NCI-H187 treated with DMSO at 0.1 percent for 48 hours (cell line): ENCODE data around the gene MAD1L1.

Experiments used
- DNase-seq: peaks from one replicate; lab custom pipeline; 2025; lab: John Stamatoyannopoulos, UW

Gene MAD1L1

GRCh38 chr7:1911571-1911970 lies 321.2 kb downstream of the MAD1L1 start:
- no peak for DNase-seq

DNA sequence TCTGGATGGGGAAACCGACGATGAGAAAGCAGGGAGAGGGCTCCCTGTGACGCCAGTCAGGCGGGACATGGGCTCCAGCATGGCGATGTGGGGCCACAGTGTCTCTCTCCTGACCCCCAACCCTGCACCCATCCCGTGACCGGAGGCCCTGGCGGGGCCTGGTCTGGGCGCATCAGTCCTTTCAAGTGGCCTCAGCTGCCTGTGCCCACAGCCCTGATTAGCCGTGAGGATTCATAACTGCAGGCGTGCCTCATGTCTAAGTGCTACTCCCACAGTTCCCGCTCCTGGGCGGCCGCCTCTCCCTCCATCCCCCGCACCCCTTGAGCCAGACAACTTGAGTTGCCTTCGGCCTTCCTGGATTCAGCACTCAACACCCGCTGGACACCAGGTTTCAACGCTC lies 321.9 kb downstream of the MAD1L1 start:
- DNase-seq: no peak

GRCh38 chr7:1910081-1910685 lies 322.6 kb downstream of the MAD1L1 start:
- no peak for DNase-seq

DNA sequence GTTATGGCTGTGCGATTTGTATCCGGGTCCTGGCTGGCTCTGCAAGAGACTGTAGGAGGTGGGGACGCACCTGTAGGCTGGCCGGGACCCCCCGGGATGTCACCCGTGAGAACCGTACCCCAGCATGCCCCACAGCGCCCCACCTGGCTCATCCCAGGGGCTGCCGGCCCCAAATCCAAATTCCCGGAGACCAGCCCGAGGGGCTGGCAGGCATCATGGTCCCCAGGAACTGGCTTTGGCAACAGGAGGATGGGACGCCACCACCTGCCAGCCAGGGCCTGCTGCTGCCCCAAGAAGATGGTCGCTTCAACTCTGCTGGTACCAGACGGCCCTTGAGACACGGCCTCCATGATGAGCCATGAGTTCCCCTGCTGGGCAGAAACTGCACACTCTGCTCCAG lies 323.3 kb downstream of the MAD1L1 start:
- DNase-seq: no peak

DNA sequence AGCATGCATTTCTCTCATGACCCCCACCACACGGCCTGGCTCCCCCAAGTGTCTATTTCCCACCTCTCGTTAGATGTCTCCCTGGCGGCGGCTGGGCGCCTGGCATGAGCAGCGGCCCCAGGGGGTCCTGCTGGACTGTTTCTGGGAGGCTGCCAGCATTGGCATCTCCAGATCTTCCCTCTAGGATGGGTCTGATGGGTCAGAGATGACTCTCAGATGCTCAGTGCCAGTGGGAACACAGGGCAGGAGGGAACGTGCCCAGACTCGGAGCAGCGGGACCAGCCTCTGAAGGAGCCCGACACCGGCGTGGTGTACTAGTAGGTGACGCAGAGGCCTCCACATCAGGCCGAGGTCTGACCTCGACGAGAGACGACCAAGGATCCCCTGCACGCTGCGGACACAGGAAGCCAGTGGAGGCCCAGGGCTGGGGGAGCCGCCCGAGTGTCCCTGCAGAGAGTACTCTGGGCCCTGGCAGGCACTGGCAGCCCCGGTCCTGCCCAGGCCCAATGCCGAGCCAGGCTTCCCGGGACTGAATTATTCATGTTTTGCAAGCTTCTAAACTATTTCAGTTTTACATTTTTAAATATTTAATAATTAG lies 323.8 kb downstream of the MAD1L1 start:
- DNase-seq: no peak

- no peak for DNase-seq
Observed at GRCh38 chr7:1907751-1908365, 324.9 kb downstream of the MAD1L1 start.

DNA sequence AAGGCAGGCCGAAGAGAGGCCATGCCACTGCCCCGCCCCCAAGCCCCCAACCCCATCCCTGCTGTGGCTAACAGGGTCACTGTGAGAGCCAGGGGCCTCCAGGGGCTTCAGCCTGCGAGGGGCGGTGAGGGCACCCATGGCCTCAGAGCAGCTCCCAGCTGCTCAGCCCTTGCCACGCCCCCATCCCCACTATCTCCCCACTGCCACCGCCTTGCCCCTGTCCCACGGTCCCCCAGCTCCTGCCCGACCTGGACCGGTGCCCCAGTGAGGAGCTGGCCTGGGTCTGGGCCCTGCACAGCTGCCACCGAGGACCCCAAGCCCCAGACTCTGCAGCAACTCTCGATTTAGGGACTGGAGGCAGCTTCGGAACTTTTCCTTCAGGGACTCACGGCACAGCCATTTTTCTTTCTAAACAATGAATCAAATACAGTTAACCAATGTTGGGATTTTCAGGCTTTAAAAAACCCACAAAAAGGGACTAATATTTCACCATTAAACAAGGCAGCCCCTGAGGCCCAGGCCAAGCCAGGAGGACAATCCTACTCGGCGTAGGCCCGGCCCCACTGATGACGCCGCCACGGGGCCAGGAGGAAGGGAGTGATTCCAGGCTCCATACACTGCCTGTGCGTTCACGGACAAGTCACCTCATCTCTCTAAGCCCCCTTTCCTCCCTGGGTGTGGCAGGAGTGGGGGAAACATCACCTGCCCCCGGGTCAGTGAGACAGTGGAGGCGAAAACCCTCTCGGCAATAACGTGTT lies 325.6 kb downstream of the MAD1L1 start:
- no peak for DNase-seq

DNA sequence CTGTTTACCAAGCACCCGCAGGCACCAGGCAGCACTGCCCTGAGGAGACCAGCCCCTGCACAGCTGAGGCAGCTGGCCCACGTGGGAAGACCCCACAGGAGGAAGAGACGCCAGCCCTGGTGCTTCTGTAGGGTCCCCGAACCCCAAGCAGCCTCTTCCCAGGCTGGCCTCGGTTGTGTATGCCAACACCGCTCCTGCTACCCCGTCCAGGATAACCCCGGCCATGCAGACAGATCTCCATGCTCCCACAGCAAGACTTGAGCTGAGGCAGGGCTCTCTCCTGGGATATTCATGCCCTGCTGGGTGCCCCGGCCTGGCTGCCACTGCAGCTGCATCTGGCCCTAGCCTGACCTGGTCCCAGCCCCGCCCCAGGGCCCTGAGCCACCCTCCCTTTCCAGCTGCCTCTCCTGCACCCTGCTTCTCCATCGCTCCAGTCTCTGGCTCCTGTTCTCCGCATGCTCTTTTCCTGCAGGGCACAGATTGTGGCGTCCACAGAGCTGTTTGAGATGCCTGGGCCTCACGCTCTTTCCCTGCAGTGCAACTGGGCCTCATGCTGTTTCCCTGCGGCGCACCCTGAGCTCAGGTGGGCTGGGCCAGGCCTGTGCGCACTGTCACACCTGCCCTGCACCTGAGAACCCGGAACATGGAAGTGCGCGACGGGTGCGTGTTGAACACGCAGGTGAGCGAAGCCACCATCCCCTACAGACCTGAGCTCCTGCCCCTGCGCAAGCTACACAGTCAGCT lies 326.5 kb downstream of the MAD1L1 start:
- DNase-seq: no peak

GRCh38 chr7:1902231-1902855 lies 330.4 kb downstream of the MAD1L1 start:
- peak; percentile 19 for DNase-seq

GRCh38 chr7:1901431-1902210 lies 331.1 kb downstream of the MAD1L1 start:
- no peak for DNase-seq

DNA sequence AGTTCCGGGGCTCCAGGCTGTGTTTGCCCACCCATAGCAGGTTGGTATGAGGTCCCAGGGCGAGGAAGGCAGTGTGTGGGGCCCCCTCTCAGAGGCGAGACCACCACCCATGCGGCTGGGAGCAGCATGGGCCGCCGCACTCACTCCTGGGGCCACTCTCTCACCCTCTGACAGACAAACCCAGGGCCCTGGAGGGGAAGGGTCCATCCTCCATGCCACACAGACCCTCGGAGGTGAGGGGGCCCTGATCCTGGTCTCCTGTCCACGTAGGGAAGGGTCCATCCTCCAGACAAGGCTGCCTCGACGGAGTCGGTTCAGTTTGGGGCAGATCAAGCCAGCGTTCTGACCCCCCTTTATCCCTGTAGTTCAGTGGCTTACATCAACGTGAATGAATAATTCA lies 331.9 kb downstream of the MAD1L1 start:
- DNase-seq: no peak

GRCh38 chr7:1899951-1900762 lies 332.6 kb downstream of the MAD1L1 start:
- no peak for DNase-seq

- no peak for DNase-seq
Observed at GRCh38 chr7:1899196-1899595, 333.5 kb downstream of the MAD1L1 start.

GRCh38 chr7:1898628-1899185 lies 334.0 kb downstream of the MAD1L1 start:
- DNase-seq: no peak

DNA sequence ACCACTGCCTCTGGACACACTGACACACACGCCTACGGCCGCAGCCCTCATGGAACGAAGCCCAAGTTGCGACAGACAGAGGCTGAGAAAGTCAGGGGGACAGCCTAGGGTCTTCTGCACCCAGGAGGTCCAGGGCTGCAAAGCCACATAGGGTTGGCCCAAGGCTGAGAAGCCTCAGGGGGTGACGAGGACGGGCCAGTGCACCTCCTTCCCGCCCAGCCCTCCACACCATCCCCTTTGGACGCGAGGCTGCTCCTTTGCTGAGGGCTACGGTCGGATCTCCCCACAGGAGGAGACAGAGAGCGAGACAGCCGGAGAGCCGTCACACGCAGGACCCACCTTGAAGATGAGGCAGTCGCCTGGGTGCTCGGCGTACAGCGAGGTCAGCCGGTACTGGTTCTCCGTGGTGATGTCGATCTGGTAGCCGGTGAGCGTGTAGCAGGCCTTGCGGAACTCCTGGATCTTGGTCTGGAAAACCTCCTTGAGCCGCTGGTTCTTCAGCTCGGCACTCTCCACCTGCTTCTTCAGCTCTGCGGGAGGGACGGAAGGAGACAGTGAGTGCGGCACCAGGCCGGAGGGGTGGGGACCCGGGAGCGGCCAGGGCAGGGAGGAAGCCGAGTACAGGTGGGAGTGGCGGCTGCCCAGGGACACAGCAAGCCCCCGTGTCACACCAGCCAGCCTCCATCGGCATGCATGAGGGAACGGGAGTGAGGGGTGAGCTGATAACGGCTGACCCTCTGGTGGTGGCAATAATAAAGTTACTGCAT lies 334.7 kb downstream of the MAD1L1 start:
- DNase-seq: no peak

DNA sequence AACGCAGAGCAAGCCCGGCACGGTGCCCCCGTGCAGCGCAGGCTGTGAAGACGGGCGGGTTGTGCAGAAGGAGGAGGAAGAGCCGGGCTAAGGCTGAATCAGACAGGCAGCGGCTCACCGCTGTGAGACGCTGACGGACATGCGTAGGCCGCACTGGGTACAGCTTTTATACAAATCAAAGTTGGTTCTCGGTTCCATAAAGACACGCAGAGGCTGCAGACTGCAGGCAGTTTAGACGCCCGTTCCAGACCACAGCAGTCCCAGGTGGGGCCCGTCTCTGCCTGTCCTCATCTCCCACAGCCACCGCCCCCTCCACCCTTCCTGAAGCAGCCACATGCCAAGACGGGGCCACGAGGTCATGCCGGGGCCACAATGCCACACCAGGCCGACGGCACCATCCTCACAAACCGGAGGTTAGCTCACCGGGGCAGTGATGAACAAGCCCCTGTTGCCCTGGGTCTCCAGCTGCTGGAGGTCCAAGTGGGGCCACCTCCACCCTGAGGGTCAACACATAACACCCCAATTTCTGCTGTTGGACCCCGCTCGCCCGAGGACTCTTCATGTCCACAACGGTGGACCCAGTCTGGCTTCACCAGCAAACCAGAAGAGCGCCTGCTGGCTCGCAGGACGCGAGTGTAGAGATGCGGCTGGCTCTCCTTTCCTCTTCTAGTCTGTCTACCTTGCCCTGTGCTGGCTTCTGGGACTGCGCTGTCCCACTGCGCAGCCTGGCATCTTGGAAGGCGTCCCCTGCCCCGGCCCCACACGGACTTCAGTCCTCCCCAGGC lies 335.5 kb downstream of the MAD1L1 start:
- DNase-seq: no peak

DNA sequence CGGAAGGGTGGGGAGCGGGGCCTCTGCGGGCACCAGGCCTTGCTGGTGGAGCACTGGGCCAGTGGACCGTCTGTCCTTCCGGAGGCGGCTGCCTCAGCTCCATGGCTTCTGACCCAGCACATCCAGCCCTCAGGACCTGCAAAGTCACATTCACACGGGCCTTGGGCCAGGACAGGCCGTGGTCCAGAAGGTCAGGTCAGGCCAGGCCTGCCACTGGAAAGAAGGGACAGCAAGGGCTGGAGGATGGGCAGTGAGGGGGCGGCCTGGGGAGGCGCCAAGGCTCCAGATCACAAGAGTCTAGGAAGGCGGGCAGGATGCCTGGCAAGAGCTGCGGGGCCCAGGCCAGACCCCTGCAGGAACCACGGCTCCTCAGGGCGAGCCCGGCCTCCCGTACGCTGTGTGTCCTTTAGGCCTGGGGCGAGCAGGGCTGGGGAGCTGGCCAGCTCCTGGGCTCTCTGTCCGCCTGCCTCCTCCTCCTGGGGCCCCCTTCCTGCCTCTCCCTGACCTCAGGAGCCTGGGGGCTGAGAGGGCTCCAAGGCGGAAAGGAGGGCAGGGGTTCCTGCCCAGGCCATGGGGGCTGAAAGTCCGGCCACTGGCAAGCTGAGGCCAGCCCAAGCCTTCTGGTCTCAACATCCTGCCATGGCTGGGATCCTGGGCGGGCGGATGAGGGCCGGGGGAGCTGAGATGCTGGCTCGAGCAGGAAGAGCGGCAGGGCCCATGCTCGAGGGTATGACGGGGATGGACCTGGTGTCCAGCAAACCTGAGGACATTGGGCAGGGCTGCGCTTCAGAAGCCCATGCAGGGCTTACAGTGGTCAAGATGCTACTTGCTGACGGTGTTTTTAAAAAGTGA lies 336.9 kb downstream of the MAD1L1 start:
- DNase-seq: no peak
